A673 (cell line): ENCODE results near the gene ELAVL1.

Experiments
- EZH2 ChIP-seq: fragments of 200-600 bp; sonication (generic); IDR thresholded peaks from 2 replicates; pipeline ENCODE4 v1.6.1; 2017; ENCODE audit warnings: borderline replicate concordance, low read depth, mild to moderate bottlenecking, mixed read lengths, antibody characterized with exemption, low read length; ENCODE audit not compliant: poor library complexity, severe bottlenecking
- TF ChIP-seq, protein P1 (sequence below): fragments of 300-800, 200-600 bp; sonication (generic); conservative IDR thresholded peaks from 2 replicates; pipeline ENCODE4 v1.5.1; 2017; ENCODE audit warnings: low read depth, mild to moderate bottlenecking, antibody characterized with exemption, low read length, moderate library complexity, mixed read lengths

DNA sequence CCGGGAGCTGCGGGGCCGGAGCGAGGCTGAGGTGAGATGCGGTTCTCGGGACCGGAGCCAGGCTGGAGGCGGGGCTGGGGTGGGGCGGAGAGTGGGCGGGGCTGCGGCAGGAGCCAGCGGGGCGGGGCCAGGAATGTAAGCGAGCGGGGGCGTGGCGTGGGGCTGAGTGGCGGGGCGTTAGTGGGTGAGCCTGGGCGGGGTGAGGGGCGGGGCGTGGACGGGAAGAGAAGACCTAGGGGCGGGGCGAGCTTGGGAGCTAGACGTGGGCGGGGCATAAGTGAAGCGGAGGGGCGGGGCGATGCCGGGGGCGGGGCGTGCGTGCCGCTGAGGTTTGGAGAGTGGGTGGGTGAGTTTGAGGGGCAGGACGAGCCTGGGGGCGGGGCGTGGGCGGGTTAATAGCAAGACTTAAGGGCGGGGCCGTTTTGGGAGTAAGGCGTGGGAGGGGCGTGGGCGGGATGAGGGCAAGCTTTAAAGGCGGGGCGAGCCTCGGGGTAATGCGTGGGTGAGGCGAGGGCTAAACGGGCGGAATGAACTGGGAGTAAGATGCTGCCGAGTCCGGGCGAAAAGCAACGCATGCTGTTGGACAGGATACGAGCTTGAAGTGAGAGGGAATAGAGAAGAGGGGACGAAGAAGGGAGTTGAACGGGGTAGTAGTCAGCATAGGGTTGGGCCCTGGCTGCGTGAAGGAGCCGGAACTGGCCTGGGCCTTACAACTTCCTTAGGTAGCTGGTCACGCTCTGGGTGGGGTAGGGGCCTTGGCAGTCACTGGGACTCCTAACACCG lies 84.7 kb downstream of the ELAVL1 start:
- TF ChIP-seq, protein P1, sequence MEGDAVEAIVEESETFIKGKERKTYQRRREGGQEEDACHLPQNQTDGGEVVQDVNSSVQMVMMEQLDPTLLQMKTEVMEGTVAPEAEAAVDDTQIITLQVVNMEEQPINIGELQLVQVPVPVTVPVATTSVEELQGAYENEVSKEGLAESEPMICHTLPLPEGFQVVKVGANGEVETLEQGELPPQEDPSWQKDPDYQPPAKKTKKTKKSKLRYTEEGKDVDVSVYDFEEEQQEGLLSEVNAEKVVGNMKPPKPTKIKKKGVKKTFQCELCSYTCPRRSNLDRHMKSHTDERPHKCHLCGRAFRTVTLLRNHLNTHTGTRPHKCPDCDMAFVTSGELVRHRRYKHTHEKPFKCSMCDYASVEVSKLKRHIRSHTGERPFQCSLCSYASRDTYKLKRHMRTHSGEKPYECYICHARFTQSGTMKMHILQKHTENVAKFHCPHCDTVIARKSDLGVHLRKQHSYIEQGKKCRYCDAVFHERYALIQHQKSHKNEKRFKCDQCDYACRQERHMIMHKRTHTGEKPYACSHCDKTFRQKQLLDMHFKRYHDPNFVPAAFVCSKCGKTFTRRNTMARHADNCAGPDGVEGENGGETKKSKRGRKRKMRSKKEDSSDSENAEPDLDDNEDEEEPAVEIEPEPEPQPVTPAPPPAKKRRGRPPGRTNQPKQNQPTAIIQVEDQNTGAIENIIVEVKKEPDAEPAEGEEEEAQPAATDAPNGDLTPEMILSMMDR = no peak
- TF ChIP-seq EZH2 = no peak
